ENCODE results near the gene TTYH3.
"Not testable (repeated sequence)": the region's sequence is repeated elsewhere in the genome, so short reads cannot be mapped to it uniquely, and the experiment has no call there.

The TTYH3 gene

DNA sequence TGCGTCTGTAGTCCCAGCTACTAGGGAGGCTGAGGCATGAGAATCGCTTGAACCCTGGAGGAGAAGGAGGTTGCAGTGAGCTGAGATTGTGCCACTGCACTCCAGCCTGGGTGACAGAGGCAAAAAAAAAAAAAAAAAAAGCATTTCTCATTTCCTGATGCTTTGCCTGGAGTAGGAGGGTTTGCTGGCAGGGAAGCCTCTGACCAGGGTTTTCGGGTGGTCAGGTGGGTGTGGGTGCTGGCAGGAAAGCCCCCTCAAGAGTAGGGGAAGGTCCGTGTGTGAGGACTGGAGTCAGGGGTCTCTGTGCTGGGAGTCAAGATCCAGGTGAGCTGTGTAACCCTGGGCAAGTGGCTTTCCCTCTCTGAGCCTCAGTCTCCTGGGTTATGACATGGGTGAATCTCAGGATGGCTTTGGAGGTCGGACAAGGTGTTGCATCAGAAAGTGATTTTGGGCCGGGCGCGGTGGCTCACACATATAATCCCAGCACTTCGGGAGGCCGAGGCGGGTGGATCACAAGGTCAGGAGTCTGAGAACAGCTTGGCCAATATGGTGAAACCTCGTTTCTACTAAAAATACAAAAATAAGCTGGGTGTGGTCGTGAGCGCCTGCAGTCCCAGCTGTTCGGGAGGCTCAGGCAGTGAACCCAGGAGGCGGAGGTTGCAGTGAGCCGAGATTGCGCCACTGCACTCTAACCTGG, 59.4 kb downstream of the TTYH3 start:
- no peak for DNase-seq

GRCh38 chr7:2691932-2692439, 60.2 kb downstream of the TTYH3 start:
- DNase-seq, result not testable (repeated sequence)

GRCh38 chr7:2692543-2692942, 60.8 kb downstream of the TTYH3 start:
- no peak for DNase-seq

- not testable (repeated sequence) for DNase-seq
These were observed 61.8 kb downstream of the TTYH3 start for GRCh38 chr7:2693420-2694121.

DNA sequence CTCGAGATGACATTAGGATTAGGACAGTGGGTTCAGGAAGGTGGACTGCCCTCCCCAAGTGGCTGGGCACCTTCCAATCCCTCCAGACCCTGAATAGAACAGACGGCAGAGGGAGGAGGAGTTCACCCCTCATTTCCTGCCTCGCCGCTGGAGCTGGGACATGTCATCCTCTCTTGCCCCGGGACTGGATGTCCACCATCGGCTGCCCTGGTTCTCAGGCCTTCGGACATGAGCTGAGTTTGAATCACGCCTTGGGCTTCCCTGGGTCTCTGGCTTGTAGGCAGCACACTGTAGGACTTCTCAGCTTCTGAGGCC, 62.3 kb downstream of the TTYH3 start:
- DNase-seq, result not testable (repeated sequence)

DNA sequence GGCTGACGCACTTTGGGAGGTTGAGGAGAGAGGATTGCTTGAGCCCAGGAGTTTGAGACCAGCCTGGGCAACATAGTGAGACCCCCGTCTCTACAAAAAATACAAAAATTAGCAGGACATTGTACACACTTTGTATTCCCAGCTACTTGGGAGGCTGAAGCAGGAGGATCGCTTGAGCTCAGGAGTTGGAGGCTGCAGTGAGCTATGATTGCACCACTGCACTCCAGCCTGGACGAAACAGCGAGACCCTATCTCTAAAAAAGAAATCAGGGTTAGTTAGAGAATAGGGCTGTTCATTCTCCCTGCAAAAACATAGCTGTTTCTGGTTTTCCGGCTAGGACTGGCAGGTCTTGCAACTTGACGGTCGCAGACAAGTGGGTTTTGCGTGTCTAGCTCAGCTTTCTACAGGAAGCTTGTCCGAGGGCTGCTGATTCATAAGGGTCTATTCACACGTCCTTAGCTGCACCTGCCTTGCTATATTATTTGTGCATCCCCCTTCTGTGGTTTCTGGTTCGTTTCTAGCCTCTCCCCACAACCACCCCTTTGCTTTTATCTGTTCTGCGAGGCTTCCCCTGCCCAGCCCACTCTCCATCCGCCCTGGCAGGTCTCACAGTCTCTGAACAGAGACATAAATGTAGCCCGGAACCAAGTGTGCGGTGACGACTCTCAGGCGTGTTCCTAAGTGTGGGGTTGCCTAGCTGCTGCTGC, 66.9 kb downstream of the TTYH3 start:
- DNase-seq, result peak; percentile 85

DNA sequence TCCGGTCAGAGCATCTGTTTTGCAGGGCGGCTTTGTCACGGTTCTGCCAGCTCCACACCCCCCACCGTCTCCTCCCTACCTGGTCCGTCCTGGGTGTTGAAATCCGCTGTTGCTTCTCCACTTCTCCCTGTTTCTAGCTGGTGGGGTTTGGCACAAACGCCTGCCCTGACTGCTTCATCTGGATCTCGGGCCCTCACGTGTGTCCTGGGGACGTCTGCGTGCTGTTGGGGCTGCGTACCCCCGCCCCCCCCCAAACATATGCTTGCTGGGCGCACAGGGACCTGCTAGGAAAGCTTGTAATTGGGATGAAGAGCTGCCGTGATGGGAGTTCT, 67.5 kb downstream of the TTYH3 start:
- no peak for DNase-seq

- DNase-seq, result no peak
These were observed 68.5 kb downstream of the TTYH3 start for GRCh38 chr7:2700141-2700850.

DNA sequence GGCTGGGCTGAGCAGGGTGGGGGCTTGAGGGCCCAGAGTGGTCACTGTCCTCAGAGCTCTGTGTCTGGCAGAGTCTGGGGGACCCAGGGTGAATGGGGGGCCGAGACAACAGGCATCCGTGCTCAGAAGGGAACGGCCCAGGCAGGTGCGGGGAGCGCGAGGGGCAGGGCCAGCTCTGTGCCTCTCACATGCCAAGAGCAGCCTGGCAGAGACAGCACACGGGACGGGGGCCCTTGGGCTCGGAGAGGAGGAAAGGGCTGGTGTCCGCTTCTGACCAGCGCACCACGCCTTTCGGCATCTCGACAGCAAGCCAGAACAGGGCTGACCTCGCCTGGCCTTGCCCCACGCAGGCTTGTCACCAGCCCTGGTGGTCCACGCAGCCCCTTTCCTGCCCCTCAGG, 69.6 kb downstream of the TTYH3 start:
- DNase-seq, result no peak

DNA sequence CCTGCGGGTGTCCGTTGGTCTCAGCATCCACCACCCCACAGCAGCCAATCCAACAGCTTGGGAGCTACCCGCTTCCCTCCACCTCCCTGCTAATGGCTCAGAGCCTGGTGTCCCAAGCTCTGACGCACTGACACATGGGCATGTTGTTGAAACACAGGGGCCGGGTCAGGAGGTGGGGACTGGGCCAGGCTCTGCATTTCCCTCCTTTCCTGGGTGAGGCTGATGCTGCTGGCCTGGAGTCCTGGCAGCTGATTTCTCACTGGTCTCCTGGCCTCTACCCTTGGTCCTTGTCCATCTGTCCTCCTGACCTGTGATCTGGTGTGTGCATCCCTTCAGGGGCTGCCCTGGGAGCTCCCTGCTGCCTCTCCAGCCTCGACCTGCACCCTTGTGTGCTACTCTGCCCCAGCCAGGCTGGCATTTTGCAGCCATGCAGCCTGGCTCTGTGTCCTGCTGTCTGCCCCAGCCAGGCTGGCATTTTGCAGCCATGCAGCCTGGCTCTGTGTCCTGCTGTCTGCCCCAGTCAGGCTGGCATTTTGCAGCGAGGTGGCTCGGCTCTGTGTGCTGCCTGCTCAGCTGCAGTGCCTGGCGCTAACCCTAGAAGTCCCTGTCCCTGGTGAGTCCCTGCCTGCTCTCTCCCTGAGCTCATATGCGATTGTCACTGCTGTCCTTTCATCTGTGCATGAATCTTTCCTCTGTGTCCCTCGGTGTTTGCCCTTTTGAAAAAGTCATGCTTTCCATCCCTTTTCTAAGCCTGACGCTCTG, 70.2 kb downstream of the TTYH3 start:
- no peak for DNase-seq

DNA sequence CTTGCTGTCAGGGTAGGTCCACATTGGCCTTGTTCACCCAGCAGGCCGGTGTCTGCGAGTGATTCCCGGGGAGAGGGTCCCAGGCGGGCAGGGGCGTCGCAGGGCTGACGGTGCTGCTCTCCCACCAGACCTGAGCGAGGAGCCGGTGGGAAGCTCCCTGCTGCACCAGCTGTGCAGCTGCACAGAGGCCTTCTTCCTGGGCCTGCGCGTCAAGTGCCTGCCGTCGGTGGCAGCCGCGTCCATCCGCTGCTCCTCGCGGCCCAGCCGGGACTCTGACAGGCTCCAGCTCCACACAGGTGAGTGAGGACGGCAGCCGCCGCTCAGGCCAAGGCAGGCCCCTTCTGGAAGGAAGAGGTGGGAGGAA, 70.8 kb downstream of the TTYH3 start:
- no peak for DNase-seq

- no peak for DNase-seq
These were observed 73.7 kb downstream of the TTYH3 start for GRCh38 chr7:2705371-2706096.

- no peak for DNase-seq
These were observed 74.9 kb downstream of the TTYH3 start for GRCh38 chr7:2706685-2707126.

- DNase-seq, result no peak
These were observed 75.7 kb downstream of the TTYH3 start for GRCh38 chr7:2707481-2707880.

DNA sequence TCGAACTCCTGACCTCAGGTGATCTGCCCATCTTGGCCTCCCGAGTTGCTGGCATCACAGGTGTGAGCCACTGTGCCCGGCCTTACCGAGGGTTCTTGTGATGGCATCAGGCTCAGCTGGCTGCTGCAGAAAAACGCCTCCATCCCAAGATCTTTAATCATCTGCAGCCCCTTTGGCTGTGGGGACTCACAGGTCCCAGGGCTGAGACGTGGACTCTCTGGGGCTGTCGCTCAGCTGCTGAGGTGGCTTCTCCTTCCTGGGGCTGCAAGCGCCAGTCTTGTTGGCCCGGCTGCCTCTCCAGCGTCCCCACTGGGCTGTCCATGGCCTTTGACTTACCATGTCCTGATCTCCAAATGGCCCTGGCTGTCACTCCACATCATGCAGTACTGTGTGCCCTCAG, 76.3 kb downstream of the TTYH3 start:
- no peak for DNase-seq

DNA sequence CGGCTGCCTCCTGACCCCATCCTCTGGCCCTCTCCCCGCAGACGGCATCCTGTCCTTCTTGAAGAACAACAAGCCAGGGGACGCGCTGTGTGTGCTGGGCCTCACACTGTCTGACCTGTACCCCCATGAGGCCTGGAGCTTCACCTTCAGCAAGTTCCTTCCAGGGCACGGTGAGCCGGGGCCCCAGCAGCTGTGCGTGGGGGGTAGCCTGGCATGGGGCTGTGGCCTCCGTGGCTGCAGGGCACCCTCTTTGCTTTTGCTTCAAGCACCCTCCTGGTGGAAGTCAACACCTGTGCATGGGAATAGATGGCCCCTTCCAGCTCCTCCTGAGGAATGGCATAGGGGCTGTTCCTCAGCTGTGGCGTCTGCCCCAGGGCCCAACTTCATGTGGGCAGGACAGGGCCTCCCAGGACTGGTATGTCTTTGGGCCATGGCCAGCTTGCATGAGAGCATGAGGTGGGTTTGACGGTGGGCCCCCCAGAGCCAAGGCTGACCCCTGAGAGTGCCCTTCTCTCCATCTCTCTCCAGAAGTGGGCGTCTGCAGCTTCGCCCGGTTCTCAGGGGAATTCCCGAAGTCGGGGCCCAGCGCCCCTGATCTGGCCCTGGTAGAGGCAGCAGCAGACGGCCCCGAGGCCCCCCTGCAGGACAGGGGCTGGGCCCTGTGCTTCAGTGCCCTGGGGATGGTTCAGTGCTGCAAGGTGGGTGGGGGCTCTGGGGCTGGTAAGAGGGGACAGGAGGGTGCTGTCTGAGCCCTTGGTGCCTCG, 76.9 kb downstream of the TTYH3 start:
- DNase-seq, result no peak

DNA sequence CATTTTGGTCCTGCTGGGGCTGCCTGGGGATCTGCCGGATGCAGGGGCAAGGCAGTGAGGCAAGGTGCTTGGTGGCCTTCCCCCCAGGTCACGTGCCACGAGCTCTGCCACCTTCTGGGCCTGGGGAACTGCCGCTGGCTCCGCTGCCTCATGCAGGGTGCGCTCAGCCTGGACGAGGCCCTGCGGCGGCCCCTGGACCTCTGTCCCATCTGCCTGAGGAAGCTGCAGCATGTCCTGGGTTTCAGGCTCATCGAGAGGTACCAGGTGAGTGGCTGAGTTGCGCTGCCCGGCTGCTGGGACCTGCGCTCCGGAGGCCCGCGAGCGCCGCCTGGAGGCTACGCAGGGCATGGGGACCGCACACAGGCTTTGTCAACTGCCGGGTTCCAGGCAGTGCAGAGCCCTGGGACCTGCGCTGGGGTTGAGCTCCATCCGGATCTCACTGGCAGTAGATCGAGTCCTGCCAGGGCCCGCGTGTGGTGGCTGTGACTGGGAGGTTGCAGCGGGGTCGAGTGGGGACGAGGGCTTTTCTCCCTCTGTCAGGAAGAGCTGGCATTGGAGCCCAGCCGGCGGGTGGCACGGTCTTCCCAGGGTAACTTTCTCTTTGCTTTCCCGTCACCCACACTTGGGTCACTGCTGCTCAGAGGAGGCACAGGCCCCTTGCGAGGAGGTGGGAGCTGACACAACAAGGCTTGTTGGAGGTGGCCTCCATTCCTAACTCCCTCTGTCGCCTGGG, 77.9 kb downstream of the TTYH3 start:
- DNase-seq, result no peak

- DNase-seq, result no peak
These were observed 78.5 kb downstream of the TTYH3 start for GRCh38 chr7:2710286-2710655.

- no peak for DNase-seq
These were observed 79.2 kb downstream of the TTYH3 start for GRCh38 chr7:2710901-2711551.

Measured in KG1 (cell line).